Camera-type eye (tissue), 1 donor: ENCODE results near the gene POLR2B. TPM values are rescaled to one million over a fixed set of nuclear protein-coding genes. Genes with fewer than 3 reads are reported as not detected.

Experiments used
- total RNA-seq: library from RNA; depleted of rRNA; stranded (reverse); fragments of >200 nt; gene quantifications from one replicate; pipeline ENCODE4 v1.2.3, GENCODE V29; 2014

The POLR2B gene
- 149 TPM for total RNA-seq

GRCh38 chr4:56978750-56979303 is at the start of gene POLR2B:
Gene POLR2B, plus strand, starts transcription at chr4:56978896. Its CDS starts 90 bp downstream, at chr4:56978986.

GRCh38 chr4:56977321-56978012 is 1.2 kb upstream of the POLR2B start, which contains the start of gene NOA1:
Gene NOA1, minus strand, starts transcription at chr4:56977606. Its CDS starts 21 bp downstream, at chr4:56977585.

Other genes starting within 250 kb of the POLR2B start
- gene SPINK2, start 157.2 kb upstream of the POLR2B start, total RNA-seq = not detected
- 53.6 TPM for gene REST, start 71.0 kb upstream of the POLR2B start, total RNA-seq
- 20.5 TPM for gene NOA1, start 1.3 kb upstream of the POLR2B start, total RNA-seq
- 290 TPM for gene IGFBP7, start 131.5 kb downstream of the POLR2B start, total RNA-seq